Activated gamma-delta T cell treated with Interleukin-2 at 50 U/mL for 16 hours (primary cell): ENCODE results near the gene MT2A.
A peak's percentile ranks its signal among the peaks of the same experiment; 100 is the strongest.
"Not testable (repeated sequence)": the region's sequence is repeated elsewhere in the genome, so short reads cannot be mapped to it uniquely, and the experiment has no call there.

ENCODE experiments used
- DNase-seq: peaks from one replicate; pipeline ENCODE4 v3.0.0-alpha.2; 2020

Gene MT2A

GRCh38 chr16:56608043-56608875 lies at the start of gene MT2A:
TSS of gene MT2A (plus strand) at chr16:56608584. CDS start at chr16:56608656, 72 bp downstream.
- DNase-seq = peak; percentile 80

GRCh38 chr16:56559109-56559508 lies 49.3 kb upstream of the MT2A start:
- DNase-seq = no peak

- no peak for DNase-seq
Measured at GRCh38 chr16:56560447-56560846, 47.9 kb upstream of the MT2A start.

- DNase-seq = no peak
Measured at GRCh38 chr16:56561126-56561525, 47.3 kb upstream of the MT2A start.

GRCh38 chr16:56564793-56565477 lies 43.4 kb upstream of the MT2A start, which contains the start of gene MT4:
TSS of gene MT4 (plus strand) at chr16:56565073. CDS start at chr16:56565129, 56 bp downstream.
- no peak for DNase-seq

GRCh38 chr16:56569971-56570370 lies 38.4 kb upstream of the MT2A start:
- no peak for DNase-seq

- DNase-seq = no peak
Measured at GRCh38 chr16:56571525-56571924, 36.9 kb upstream of the MT2A start.

GRCh38 chr16:56574625-56575024 lies 33.8 kb upstream of the MT2A start:
- DNase-seq = no peak

GRCh38 chr16:56576585-56577299 lies 31.6 kb upstream of the MT2A start:
- peak; percentile 76 for DNase-seq

- no peak for DNase-seq
Measured at GRCh38 chr16:56577300-56577625, 31.1 kb upstream of the MT2A start.

GRCh38 chr16:56580391-56581048 lies 27.9 kb upstream of the MT2A start:
- no peak for DNase-seq

GRCh38 chr16:56582911-56583310 lies 25.5 kb upstream of the MT2A start:
- DNase-seq = not testable (repeated sequence)

GRCh38 chr16:56583351-56584168 lies 24.8 kb upstream of the MT2A start:
- DNase-seq = no peak

- DNase-seq = no peak
Measured at GRCh38 chr16:56584276-56584675, 24.1 kb upstream of the MT2A start.

GRCh38 chr16:56588781-56589140 lies 19.6 kb upstream of the MT2A start:
- no peak for DNase-seq

- DNase-seq = no peak
Measured at GRCh38 chr16:56589141-56590039, 19.0 kb upstream of the MT2A start, which contains the start of gene MT3. TSS of gene MT3 (plus strand) at chr16:56589528. CDS start at chr16:56589591, 63 bp downstream.

- DNase-seq = no peak
Measured at GRCh38 chr16:56591377-56592060, 16.9 kb upstream of the MT2A start.

- no peak for DNase-seq
Measured at GRCh38 chr16:56593573-56594291, 14.7 kb upstream of the MT2A start.

GRCh38 chr16:56594292-56594619 lies 14.1 kb upstream of the MT2A start:
- DNase-seq = no peak
